Thoracic aorta (tissue), 2 donors: Measurements from ENCODE around the gene ERGIC3. TPM values are rescaled to one million over a fixed set of nuclear protein-coding genes. Genes with fewer than 3 reads are reported as not detected.
"Not testable (repeated sequence)": the region's sequence is repeated elsewhere in the genome, so short reads cannot be mapped to it uniquely, and the experiment has no call there.

Experiments
- ATAC-seq: fragments of 150-250 bp; one replicate; pipeline ENCODE4 v1.8.0; 2017; ENCODE audit warnings: low read depth; ENCODE audit not compliant: insufficient number of reproducible peaks, low FRiP score
- DNase-seq: peaks from one replicate; pipeline ENCODE4 v3.0.0-alpha.2; 2020; ENCODE audit warnings: low spot score
- H3K27ac ChIP-seq, 2 donors: fragments of 200-600 bp; sonication (generic); 1 replicate in 1 of 2; 2 replicates in 1 of 2; pipeline ENCODE4 v1.5.1; 2016; ENCODE audit warnings: mild to moderate bottlenecking in 2 of 2, moderate library complexity in 2 of 2
- H3K27me3 ChIP-seq: fragments of 200-600 bp; sonication (generic); replicated peaks from 2 replicates; pipeline ENCODE4 v1.6.0; 2016; ENCODE audit warnings: mild to moderate bottlenecking; ENCODE audit not compliant: insufficient read depth
- H3K36me3 ChIP-seq: fragments of 200-600 bp; sonication (generic); one replicate; pipeline ENCODE4 v1.5.1; 2016
- H3K4me1 ChIP-seq, 2 donors: fragments of 200-600 bp; sonication (generic); 1 replicate in 1 of 2; 2 replicates in 1 of 2; pipeline versions ENCODE4 v1.5.1 to v1.6.0; 2016; ENCODE audit warnings: low read depth in 2 of 2, mild to moderate bottlenecking in 1 of 2; ENCODE audit not compliant: control insufficient read depth in 1 of 2
- H3K4me3 ChIP-seq: fragments of 200-600 bp; sonication (generic); 2 replicates; pipeline ENCODE4 v1.5.1; 2016; ENCODE audit warnings: mild to moderate bottlenecking
- H3K9me3 ChIP-seq: fragments of 200-600 bp; sonication (generic); 2 replicates; pipeline ENCODE4 v1.5.1; 2016
- CTCF ChIP-seq: fragments of 200-600 bp; sonication (generic); IDR thresholded peaks from one replicate; pipeline ENCODE4 v1.5.1; 2019; ENCODE audit warnings: antibody characterized with exemption
- total RNA-seq, 2 donors: library from RNA; depleted of rRNA; stranded (reverse); fragments of >200 nt; gene quantifications; one replicate each; pipeline versions ENCODE4 v1.1.0 to v1.2.3, GENCODE V29; 2016

ERGIC3 gene
- total RNA-seq, 2 donors from 2014 or later = 119 to 188 TPM

- Histone ChIP-seq H3K4me3 (no peak overlapping the region), H3K36me3 (peaks cover 42% of the 10 kb centered on the region), H3K27me3 (no peaks in the 10 kb centered on the region), H3K27ac (no peak overlapping the region), H3K4me1 (no peaks in the 10 kb centered on the region), H3K9me3 (no peaks in the 10 kb centered on the region)
- peak; percentile 23 for TF ChIP-seq CTCF
- DNase-seq = no peak
- ATAC-seq = no peak
Measured at GRCh38 chr20:35511814-35512420, 30.0 kb upstream of the ERGIC3 start.

GRCh38 chr20:35514371-35514932 is 27.4 kb upstream of the ERGIC3 start:
- no peak for TF ChIP-seq CTCF
- no peak for DNase-seq
- no peak for ATAC-seq
- Histone ChIP-seq H3K9me3 (no peaks in the 10 kb centered on the region), H3K27me3 (no peaks in the 10 kb centered on the region), H3K4me1 (no peaks in the 10 kb centered on the region), H3K27ac (no peak overlapping the region), H3K4me3 (no peak overlapping the region), H3K36me3 (peaks cover 24% of the 10 kb centered on the region)

- DNase-seq = no peak
- Histone ChIP-seq H3K4me3 (no peak overlapping the region), H3K4me1 (no peaks in the 10 kb centered on the region), H3K27me3 (no peaks in the 10 kb centered on the region), H3K27ac (no peak overlapping the region), H3K9me3 (no peaks in the 10 kb centered on the region), H3K36me3 (peaks cover 15% of the 10 kb centered on the region)
- ATAC-seq = no peak
- TF ChIP-seq CTCF = no peak
Measured at GRCh38 chr20:35515341-35515740, 26.5 kb upstream of the ERGIC3 start.

- no peaks in the 10 kb centered on the region for H3K4me1 ChIP-seq
- H3K9me3 ChIP-seq = no peaks in the 10 kb centered on the region
- no peak overlapping the region for H3K27ac ChIP-seq
- TF ChIP-seq CTCF = no peak
- ATAC-seq (no peak), DNase-seq (no peak)
- peaks cover 11% of the 10 kb centered on the region for H3K36me3 ChIP-seq
- no peak overlapping the region for H3K4me3 ChIP-seq
- no peaks in the 10 kb centered on the region for H3K27me3 ChIP-seq
Measured at GRCh38 chr20:35515949-35516645, 25.8 kb upstream of the ERGIC3 start.

GRCh38 chr20:35517125-35517524 is 24.8 kb upstream of the ERGIC3 start:
- no peak overlapping the region for H3K27ac ChIP-seq
- no peaks in the 10 kb centered on the region for H3K27me3 ChIP-seq
- DNase-seq (no peak), ATAC-seq (no peak)
- no peak for TF ChIP-seq CTCF
- no peaks in the 10 kb centered on the region for H3K9me3 ChIP-seq
- H3K36me3 ChIP-seq = peaks cover 11% of the 10 kb centered on the region
- H3K4me1 ChIP-seq = no peaks in the 10 kb centered on the region
- H3K4me3 ChIP-seq = no peak overlapping the region

- not testable (repeated sequence) for H3K27me3 ChIP-seq, H3K9me3 ChIP-seq, H3K4me1 ChIP-seq, H3K4me3 ChIP-seq, DNase-seq, ATAC-seq, H3K27ac ChIP-seq
- H3K36me3 ChIP-seq = peaks cover 11% of the 10 kb centered on the region
Measured at GRCh38 chr20:35517767-35518166, 24.1 kb upstream of the ERGIC3 start.
